ENCODE data around the gene DMXL2.

DNA sequence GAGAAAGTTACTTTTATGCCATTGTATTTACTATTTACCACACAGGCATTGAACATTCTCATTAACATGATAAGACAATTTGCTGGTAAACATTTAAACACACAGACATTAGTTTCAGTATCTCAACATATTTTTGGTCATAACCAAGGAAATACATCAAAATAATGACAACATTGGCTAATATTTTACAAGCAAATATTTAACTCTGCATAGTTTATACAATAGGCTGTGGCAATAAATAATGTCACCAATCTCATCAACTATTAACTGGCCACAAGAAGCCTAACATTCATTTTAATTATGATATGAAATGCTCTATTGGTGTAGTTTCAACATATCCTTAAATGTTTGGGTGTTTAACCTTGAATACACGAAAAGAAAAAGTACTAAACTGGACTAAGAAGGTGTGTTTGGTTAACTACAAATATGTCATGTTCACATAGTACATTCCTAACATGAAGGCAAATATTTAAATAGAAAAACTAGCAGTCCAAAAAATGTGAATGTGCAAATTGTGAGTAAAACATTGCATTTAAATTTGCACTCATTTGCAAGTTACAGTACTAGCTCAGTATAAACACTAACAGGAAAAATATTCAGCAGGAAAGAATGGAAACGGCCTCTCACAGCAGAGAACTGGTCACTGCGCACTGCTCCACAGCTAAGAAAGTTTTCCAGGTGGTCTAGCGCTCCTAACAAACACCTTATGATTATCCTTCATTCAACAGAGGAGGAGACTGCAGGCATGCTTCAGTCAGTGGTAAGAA, 174.5 kb downstream of the DMXL2 start:
- TF ChIP-seq LEF1 (IDR thresholded peaks at IDR 0.05; ENCODE audit: borderline replicate concordance) = no peak
- TF ChIP-seq SP1 (IDR thresholded peaks at IDR 0.05) = no peak
- TF ChIP-seq ZNF384 (IDR thresholded peaks at IDR 0.05) = no peak
- no peak for TF ChIP-seq PKNOX1 (IDR thresholded peaks at IDR 0.05)
- no peak for TF ChIP-seq BHLHE40 (IDR thresholded peaks at IDR 0.05; ENCODE audit: borderline replicate concordance)
- no peak for TF ChIP-seq SUZ12 (IDR thresholded peaks at IDR 0.05)
- TF ChIP-seq TARDBP (IDR thresholded peaks at IDR 0.05) = no peak
- TF ChIP-seq L3MBTL2 (conservative IDR thresholded peaks at IDR 0.05) = no peak
- TF ChIP-seq FOXA1 (IDR thresholded peaks at IDR 0.05) = no peak

Data from HEK293T (cell line).